Stimulated activated CD4-positive, alpha-beta T cell treated with anti-CD3 and anti-CD28 coated beads, TNF-alpha, amount 100 ng/mL, for 48 hours (primary cell): ENCODE data around the gene ZNF236.
"Not testable (repeated sequence)": the region's sequence is repeated elsewhere in the genome, so short reads cannot be mapped to it uniquely, and the experiment has no call there.

Experiments
- DNase-seq, 3 donors: peaks; one replicate each; pipeline ENCODE4 v3.0.0-alpha.2; 2020; ENCODE audit warnings: low read depth in 3 of 3

ZNF236 gene

DNA sequence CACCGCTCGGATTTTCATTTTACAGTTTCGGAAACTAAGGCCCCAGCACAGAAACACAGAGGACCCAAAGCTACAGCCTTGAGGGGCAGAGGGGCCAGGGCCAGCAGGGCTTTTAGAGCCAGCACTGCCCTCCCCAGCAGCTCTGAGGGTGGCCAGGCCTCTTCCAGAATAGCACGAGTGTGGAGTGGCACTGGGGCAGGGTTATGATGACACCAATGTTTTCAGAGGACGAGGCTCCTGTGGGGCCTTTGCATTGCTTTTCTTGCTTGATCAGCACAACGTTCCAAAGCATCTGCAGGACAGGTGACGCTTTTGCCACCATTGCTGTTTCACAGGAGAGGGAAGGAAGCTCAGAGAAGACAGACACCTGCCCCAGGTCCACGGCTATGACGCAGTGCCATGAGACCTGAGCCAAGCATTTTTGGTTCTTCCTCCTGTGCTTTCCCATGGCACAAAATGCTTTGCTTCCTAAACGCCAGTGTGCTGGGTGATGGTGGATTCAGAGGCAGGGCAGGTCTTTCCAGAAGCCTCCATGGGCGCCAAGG, 183.4 kb downstream of the ZNF236 start:
- no peak for DNase-seq

GRCh38 chr18:77006305-77007175, 184.2 kb downstream of the ZNF236 start:
- no peak for DNase-seq

- DNase-seq: no peak
Observed at GRCh38 chr18:77007251-77007650, 184.9 kb downstream of the ZNF236 start.

DNA sequence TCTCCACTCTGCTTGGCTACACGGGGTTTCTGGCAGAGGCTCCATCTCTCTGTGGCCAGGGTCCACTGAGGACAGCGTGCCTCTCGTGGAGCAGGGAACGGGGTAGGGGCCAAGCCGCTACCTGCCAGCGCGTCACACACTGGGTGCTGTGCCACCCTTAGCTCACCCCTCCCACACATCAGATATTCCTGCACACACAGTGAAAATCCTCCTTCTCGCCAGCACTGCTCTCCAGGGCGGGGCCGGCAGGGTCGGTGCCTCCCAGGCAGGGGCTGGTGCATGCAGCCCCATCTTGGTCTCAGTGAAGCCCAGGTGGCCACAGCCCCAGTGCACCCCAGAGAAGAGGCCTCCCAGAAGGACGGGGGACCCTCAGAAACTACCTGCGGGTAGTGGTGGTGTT, 185.6 kb downstream of the ZNF236 start:
- no peak for DNase-seq

DNA sequence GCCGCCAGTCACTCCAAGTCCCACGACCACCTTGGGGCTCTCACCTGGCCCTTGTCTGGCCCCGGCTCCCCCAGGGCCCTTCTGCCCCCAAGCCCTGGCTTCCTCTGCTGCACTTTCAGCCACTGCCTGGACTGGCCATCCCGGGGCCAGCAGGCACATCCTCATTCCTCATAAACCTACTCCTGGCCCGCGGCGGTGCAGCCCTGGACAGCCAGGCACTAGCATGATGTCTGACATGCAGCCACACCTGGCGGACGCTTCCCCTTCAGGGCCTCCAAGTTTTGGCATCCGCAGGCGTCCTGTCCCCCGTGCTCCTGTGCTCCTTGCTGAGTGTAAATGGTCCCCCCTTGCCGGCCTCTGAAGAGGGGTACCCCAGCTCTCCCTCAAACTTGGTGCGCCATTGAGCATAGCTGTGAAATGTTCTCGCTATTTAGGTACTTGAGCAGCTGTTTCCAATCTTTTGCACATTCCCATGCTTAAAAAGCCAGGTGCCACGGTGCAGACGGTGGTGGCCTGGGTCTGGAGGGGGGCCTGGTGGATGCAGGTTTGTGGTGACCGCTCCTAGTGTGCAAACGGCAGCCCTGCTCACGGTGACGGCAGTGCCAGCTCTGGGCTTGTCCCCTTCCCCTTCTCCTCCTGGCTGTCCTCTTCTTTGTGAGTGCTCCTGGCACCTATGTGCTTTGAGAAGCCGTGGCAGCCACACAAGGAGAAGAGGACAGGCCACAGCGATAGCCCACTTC, 186.4 kb downstream of the ZNF236 start:
- DNase-seq: no peak

- no peak for DNase-seq
Observed at GRCh38 chr18:77009675-77010074, 187.3 kb downstream of the ZNF236 start.

- DNase-seq: no peak
Observed at GRCh38 chr18:77012120-77012519, 189.8 kb downstream of the ZNF236 start.

DNA sequence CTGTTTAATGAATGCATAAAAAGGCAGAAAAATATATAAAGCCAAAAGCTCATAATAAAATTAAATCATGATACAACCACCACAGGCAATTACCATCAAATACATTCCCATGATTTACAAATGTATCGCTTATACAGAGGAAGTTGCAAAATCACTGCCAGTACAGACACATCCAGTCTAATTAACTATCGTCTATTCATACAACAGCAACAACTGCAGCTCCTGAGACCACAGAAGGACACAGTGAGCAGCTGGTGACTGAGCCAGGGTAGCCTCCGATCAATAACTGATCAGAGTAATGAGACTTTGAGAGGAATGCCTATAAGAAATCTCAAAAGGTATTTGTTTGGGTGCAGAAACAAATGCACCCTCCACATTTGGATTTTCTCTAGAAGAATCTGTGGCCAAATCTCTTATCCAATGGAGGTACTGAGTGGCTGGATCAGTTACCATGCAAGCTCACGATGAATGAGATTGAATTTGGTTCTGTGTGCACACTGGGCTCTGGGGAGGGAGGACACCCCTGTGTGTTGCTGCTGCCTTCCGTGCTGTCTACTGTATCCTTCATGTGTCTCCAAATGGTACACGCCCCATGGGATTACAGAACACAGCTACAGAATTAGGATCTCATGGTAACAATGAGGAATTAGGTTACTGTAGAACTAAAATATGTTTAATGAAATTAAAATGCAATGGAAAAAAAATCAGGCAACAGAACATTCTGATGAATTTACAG, 190.6 kb downstream of the ZNF236 start:
- no peak for DNase-seq

DNA sequence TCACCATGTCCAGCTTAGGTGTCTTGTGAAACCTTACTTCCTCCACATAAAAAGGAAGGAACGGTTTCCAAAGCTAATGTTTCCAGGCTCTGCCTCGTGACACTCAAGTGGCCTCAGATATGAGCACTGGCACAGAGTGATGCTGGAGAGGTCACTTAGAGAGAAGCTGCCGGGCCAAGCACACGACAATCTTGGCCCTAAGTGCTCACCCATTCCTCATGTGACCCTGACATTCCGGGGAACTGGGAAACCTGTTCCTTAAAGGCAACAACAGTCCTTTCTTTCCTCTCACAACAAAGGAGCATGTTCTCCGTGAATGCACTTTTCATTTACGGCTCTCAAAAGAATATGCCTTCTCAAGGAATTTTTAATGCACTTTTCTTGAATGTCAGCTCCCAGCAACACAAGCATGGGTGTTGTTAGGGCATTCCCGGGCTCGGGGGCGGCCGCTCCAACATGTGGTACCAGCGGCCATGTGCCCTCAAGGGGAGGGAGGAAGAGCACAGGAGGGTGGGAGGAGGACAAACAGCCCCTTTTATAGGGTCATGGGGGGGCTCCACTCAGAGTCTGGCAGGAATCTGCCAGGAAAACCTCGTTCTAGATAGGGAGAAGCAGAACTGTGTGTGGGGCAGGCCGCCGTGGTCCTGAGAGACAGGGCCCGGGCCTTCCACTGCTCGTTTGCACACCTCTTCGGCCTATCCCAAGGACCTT, 191.6 kb downstream of the ZNF236 start:
- DNase-seq: no peak

GRCh38 chr18:77014538-77014937, 192.2 kb downstream of the ZNF236 start:
- no peak for DNase-seq

- no peak for DNase-seq
Observed at GRCh38 chr18:77015169-77015568, 192.8 kb downstream of the ZNF236 start.

DNA sequence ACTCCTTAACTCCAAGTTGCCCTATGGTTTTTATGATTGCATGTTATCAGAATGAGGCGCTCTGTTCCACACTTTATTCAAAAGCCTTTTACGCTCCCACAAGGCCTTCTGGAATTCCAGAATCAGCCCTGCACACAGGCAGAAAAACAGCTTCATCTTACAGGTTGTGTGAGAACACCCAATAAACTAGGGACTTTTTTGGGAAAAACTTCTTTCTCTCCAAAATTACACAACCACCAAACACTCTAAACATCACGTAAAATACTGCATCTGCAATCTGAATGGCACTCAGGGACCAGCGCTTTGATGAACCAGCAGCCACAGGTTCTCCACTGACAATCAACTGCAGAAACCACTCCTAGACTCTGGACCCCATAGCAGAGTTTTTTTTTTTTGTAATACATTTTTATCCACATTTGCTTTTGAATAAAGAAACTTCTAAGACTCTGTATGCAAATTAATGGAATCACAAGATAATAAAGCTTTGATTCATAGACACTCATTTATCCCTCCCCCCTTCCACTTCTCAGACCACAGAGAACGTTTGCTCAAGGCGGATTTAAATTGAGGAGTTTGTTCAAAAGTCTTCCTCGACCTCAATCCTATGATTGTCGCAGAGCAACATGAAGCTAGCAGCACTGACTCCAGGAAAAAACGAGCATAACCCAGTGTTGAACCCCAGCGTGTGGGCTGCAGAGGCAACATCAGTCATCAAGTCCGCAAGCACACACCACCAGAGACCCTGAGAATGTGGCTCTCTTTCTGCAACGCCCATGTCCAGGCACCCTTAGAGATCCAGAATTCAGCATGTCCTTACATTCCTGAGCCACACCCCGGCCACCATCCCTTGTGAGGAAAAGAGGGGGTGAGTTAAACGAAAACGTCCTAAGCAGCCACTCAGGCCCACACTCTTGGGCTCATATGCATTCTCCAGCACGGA, 193.7 kb downstream of the ZNF236 start:
- no peak for DNase-seq

DNA sequence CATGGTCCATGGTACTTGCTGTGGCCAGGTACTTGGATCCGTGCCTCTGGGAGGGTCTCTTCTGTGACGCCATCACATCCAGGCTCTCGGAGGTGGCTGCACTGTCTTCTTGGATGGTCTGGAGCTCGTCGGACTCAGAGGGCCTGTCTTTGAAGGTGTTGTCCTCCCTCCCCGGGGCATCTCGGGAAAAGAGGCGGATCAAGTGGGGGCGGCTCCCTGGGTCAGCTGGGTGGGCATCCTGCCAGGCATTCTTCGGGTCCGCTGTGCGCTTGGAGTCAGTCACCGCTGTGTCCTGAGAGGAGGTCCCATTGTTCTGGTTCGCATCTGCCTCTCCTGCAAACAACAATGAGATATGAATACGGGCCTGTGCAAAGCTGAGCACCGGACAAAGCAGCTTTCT, 194.6 kb downstream of the ZNF236 start:
- DNase-seq: no peak

DNA sequence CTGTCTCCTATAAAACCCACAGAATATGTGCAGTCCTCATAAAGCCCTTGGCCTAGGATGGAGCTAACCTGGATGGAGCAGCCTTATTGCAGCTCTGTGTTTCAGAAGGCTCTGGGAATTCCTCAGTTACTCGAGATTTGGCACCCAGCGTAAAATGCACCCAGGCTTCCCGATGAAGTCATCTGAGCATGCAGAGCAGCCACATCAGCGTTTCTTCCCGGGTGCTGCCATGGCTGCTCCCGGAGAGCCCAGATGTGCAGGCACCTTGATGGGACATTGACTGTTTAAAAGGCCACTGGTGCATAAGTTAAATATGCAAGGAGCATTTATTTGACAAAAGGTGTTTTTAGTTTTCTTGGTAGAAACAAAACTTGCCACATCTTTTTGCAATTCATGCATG, 195.0 kb downstream of the ZNF236 start:
- no peak for DNase-seq

GRCh38 chr18:77018650-77019049, 196.3 kb downstream of the ZNF236 start:
- not testable (repeated sequence) for DNase-seq

- no peak for DNase-seq
Observed at GRCh38 chr18:77019641-77020040, 197.3 kb downstream of the ZNF236 start.
